Activated CD4-positive, alpha-beta T cell treated with anti-CD3 and anti-CD28 coated beads, Interleukin-2, Interleukin-6, amounts not matched to agents 100 ng/mL and 50 ng/mL, durations not matched to agents 16 hours and 8 hours (primary cell): ENCODE data around the gene PTPRK.
A peak's percentile ranks its signal among the peaks of the same experiment; 100 is the strongest.

Source experiments
- DNase-seq: peaks from one replicate; pipeline ENCODE4 v3.0.0-alpha.2; 2020

PTPRK gene

DNA sequence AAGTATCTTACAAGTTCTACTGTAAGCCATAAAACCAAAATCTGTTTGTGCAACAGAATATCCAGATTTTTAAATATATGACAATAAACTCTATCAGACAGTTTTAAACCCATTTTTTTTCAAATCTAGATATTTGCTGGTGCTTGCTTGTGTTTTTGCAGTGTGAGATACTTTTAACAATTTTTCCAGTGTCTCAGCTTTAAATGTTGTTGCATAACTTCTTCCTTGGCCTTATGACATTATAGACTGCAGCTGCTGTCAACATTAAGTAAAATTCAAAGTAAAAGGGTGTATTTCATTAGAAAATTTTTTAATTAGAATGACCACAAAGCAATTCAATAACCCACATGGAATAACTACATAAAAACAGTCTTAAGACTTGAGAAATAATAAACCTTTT is 139.5 kb downstream of the PTPRK start:
- no peak for DNase-seq

DNA sequence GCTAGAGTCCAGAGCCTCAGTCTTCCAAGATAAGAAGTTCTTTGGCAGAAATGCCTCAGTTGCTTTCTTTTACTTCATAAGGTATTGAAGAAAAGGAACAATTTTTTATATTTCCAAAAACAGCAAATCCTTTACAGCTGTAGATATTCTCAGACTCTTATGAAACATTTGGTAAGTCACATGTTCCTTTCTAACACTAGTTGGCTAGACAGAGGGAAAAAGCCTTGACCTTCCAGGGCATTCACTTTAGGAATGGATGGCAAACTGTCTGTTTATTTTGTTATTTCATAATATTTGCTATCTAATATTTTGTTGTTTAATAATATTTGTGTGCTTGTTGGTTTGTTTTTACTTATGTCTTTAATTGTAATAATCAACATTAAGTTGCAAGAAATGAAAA is 140.8 kb downstream of the PTPRK start:
- DNase-seq, result no peak

DNA sequence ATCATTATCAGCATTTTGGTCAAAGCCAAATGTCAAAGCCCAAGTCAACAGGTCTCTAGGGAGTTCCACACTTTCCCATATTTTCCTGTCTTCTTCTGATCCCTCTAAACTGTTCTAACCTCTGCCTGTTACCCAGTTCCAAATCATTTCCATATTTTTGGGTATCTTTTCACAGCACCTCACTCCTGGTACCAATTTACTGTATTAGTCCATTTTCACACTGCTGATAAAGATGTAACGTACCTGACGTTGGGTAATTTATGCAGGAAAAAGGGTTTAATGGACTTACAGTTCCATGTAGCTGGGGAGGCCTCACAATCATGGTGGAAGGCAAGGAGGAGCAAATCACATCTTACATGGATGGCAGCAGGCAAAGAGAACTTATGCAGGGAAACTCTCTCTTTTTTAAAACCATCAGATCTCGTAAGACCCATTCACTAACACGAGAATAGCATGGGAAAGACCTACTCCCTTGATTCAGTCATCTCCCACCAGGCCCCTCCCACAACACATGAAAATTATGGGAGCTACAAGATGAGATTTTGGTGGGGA is 143.4 kb downstream of the PTPRK start:
- DNase-seq, result no peak

DNA sequence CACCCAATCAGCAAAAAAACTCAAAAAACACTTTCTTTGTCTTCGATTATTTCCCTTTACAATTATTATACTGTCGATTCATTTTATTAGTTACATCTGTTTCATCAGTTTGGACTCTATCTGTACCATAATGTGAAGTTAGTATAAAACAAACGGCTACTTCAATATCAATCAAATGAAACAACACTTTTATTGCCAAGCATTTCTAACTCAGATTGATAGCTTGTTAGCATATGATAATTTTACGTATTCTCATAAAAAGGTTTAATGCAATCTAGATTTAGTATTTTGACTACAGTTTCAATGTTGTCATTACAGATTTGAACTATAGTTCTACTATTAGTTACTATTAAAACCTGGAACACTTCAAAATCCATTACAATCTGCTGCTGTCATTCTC is 149.3 kb downstream of the PTPRK start:
- DNase-seq, result no peak

DNA sequence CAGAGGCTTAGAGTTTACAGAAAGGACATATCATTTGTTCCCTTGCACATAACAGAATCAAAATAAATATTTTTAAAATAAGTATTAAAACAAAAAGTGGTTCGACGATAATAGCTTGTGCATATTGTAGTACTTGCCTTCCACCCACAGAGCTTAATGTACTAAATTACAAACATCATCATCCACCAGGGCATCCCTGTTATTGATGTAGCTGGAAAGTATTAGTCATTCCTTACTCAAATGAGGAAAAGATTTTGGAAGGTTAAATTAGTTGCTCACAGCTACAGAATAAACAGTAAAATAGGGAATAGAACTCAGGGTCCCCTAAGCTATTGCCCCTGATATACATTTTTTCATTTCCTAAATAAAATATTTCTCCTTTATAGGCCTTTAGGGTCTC is 150.3 kb downstream of the PTPRK start:
- DNase-seq, result no peak

DNA sequence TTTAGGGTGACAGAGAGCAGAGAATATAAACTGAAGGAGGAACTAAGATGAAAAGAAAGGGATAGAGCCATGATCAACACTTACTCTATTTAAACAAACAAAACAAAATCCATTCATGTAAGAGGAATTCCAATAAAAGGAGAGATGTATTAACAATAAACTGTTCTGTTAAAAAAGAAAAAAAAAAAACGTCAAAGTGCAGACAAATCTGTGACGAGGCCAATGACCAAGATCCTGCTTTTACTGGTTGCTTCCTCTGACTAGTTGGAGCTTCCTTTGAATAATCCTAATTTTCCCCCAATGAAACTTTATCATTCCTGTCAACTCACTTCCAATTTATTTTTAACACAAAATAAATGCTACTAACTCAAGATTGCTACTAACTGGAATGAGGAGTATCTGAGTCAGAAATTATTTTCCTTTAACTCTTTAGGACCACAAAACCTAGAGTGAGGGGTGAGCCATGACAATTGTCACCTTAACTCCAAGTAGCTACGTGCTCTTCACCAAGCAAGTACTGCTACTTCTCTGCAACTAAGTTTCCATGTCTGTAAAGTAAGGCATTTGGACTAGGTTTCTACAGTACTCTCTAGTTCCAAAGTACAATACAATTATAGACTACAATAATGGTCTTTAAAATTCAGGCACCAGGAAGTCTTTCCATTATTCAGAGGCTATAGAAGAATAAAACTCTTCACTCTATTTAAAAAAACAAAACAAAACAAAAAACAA is 152.0 kb downstream of the PTPRK start:
- no peak for DNase-seq

DNA sequence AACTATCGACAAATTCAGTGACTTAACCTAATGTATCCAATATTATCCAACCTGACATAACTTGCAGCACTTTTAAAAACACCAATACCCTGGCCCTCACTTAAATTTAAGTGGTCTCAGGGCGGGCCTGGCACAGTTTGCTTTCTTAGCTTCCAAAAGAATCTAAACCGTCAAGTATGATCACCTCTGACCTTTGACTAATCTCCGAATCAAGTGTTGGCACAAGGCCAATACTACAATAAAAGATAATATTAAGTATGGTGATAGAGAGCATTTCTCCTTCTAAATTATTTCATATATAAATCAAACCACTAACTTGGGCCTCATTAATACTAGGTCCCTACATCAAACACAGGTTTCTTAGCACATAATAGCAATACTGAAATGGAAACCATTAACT is 153.0 kb downstream of the PTPRK start:
- DNase-seq, result no peak

DNA sequence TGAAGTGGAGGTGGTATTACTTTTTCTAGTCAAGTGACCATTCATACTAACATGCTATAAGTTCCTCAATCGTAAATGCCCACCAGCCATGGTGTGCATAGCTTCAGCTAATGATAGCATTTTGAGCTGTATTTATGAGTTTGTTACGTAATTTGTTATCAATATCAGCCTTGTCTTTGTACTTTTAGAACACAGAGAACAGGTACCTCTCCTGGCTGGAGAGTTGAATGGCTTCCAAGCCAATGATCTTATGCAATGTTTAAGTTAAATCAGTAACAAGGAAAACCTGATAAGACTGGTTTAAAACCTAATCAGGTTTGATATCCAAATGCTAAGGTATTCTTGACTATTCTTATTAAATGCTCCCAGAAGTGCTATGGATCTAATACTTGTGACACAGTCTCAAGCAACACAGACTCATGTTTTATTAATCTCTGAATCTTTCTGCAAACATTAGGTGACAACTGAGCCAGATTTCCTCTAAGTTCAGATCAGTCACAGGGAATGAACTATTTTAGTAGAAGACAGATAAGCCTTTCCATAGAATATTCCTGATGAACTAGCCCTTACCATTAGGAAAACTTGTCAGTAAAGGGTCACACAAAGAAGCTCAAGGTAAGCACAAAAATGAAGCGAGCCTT is 154.8 kb downstream of the PTPRK start:
- DNase-seq, result no peak

DNA sequence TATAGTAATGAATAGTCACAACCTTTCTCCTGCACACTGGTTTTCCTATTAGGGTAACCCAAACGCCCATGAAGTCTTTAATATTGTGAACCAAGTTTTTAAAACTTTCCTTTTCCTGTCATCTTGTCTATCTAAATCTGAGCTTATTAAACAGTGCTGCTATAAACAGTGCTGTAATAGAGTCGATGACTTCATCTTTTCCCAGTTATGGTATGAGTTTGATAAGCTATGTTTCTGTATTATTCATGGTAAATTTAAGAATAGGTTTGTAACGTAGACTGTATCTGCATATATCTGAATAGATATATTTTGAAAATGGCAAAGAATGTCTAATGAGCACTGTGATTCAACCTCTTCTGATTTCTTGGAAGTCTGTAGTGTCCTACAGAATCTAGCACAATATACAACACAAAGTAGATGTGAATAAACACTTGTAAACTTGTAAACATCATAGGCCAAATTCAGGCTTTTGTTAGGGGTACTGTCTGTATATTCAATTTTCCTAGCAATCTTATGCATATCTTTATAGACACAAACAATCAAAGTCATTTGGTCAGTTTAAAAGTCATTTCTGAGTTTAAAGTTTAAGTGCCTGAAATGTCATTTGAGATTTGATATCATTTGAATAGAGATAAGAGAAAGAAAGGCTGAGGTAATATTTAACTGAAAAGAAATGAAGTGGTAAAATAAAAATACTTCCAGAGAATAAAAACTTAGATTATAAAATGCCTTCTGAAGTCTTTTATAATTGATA is 155.5 kb downstream of the PTPRK start:
- DNase-seq, result no peak

DNA sequence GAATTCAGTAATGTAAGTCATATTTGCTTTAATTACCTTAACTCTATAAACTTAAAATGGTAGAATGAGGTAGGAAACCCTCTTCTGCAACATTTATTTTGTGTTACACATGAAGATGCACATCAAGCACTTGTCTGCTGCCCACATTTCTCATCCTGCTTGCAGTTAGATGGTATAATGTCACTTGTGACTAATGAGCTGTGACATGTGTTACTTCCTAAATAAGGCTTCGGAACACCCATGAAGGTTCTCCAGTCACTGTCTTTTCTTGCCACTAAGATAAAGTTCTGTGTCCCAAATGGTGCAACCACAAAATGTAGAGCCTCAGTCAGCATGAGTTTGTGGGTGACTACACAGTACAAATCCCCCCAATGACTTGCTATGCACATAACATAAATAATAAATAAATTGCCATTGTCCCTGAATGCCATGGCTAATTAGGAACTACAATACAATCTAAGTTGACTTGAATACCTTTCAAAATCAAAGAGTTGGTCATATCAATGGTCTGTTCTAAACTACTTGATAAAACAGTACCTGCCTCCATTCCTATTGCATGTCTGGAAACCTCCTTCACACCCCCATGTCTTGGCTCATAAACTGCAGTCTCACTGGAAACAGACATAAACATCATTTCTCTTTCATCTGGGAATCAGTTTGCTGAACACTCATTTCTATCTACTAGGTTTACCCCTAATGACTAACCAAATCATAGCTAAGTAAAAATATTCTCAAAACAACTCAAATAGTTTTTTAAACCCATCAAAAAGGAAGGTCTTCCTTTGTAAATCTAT is 157.2 kb downstream of the PTPRK start:
- peak; percentile 9 for DNase-seq

DNA sequence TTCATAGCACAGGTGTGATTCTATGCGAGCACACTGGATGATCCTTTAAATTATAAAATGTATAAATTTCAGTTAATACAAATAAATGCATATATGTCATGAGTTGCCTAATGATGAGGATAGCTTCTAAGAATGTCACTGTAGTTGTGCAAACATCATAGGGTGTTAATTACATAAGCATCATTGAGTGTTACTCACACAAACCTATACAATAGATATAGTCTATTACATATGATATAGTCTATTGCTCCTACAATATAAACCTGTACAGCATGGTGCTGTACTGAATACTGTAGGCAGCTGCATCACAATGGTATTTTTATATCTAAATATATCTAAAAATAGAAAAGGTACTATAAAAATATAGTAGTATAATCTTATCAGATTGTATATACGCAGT is 159.0 kb downstream of the PTPRK start:
- no peak for DNase-seq

DNA sequence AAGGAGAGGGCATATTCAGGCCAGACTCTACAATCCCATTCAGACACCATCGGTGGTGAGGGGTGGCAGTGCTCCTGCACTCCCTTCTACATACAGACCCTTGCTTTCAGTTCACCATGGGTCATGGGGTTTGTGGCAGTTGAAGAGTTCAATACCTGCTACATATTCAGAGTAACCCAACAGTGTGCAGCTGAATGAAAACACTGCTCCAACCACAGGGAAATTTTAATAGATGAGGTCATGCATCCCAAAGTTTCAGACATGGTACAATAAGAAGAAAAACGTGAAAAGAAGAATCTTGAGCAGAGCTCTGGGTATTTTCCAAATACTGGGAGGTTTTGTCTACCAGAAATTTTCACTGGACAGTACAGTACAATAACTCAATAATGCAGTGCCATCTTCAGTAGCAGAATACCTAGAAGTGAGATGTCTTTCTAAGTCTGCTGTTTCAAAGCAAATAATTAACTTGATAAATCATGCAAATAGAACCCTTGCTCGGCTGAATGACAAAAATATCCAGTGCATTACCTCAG is 162.1 kb downstream of the PTPRK start:
- no peak for DNase-seq

DNA sequence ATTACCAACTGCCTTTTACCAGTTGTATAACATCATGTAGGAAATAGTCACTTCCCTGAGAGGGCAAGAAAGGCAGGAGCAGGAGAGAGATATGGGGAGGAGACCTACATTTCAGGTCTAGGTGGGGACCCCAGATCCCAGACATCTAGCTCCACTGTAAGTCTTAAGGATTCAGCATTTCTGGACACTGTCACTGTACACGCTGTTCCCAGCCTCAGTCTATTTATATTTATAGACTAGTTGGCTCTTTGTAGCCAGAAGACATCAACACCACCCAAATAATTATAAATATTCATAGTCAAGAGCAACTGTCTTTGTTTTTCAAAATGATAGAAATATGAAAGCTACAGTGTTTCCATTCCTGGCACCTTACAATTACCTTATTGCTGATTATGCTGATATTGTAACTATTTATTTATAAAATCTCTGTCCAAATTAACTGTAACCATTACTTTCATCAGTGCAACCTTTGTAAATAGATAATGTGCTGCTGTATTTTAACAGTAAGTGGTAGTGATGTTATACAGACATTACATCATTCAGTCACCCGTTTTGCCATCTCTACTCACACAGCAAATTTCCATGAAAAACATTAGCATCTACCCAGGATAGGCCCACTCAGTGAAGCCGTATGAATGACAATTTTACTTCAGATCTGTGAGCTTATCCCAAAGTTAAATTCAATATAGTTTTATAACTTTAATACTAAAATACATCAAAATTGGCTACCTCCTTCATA is 162.8 kb downstream of the PTPRK start:
- DNase-seq, result no peak

DNA sequence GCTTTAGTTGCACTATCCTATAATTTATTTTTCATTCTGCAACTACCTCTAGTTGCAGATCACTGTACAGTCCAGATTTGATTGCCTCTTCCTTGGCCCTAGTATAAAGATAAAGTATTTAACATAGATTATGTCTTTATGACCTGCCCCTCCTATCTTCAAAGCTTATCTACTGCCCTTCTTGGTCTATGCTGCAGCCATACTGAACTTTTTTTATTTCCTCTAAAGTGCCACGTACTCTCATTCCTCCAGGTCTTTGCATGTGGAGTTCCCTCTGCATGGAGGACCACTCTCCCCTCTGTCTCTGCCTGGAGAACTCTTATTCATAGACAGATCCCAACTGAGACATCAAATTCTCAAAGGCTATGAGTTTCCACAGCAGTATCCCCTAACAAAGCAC is 168.0 kb downstream of the PTPRK start:
- DNase-seq, result no peak

DNA sequence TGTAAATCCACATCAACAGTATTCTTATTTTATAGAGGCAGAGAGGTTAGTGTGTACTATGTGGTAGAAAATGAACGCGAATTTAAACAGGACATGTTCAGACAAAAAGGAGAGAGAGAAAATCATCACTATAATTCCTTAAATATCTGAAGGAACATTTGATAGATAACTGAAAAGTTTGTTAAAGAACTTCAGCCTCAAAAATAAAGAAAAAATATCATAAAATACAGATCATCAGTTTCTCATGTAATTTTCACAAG is 169.2 kb downstream of the PTPRK start:
- DNase-seq, result no peak

DNA sequence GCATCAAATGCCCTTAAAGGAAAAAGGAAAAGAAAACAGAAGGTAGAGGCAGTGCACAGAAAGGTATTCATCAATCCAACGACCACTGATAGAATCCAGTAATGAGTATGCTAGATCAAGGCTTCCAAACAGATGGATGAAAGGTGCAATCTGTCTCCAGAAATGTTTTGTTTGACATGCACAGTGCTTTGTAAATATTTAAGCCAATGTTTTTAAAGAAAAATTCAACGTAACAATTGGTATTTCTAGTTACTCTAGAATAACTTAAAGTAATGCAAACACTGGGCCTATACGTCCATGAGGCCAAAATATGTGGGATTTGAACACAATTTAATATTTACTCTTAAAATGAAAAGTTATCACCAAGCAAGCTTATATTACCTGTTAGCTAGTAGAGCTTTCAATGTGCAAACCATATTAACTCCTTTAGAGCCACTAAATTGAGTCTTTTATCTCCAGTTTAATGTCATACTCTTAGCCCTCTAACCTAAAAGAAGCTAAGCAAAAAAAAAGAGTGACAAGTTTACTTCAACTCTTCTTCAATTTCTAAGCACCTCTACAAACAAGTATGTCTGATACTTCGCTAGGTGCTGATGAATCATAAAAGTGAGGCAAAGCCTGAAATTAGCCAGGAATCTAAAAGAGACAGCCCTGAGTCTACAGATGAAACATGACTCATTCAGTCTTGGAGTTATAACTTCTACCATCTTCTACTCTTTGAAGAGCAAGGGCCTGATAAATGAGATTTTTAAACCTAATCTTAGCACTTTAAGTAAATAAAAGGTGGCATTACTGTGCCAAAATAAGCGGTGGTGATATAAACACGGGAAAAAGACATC is 169.8 kb downstream of the PTPRK start:
- DNase-seq, result no peak

DNA sequence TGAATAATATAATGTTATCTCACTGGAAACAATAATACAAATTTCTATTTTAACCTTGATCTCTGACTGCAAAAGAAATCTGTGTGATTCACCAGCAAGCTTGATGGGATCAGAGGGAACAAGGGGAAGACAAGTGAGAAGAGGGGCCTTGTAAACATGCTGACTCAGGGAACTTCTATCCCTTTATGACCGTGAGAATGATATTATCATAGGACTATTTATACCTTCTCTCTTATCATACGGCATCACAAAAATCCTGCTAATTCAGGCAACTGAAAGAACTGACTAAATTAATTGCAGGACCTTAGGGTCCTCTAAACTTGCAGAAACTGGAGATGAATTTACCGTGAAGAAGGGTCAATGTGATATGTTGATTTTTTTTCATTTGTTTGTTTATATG is 173.3 kb downstream of the PTPRK start:
- DNase-seq, result no peak

DNA sequence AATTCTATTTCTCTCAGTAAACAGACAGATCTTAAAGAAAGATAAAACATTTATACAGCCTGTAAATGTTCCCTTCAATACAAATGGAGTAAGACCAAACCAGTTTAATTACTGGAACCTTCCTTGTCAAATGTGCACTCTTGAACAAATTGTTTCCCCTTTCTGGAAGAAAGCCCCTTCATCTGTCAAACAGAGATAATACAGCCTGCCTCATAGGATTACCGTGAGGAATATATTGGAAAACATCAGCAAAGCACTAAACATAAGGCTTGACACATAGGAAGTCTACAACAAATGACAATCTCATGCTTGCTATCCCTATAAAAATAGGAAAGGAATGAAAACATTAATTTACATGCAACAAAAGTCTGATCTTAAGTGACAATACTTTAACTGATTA is 173.8 kb downstream of the PTPRK start:
- DNase-seq, result no peak

DNA sequence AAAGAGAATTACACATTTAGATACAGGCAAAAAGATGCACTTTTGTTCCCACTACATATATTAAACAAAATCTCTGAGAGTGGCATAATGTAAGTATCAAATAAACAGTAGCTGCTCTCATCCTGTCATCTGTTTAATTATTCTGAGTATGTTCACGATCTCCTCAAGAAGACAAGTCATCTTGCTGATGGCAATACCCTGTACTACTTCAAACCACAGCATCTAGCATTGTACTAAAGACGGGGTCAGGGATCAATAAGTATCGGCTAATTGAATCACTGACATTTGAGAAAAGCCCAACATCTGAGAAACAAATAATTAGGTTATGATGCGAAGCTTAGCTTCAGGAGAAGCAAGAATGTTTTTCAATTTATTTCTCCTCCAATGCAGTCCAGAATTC is 175.1 kb downstream of the PTPRK start:
- no peak for DNase-seq

DNA sequence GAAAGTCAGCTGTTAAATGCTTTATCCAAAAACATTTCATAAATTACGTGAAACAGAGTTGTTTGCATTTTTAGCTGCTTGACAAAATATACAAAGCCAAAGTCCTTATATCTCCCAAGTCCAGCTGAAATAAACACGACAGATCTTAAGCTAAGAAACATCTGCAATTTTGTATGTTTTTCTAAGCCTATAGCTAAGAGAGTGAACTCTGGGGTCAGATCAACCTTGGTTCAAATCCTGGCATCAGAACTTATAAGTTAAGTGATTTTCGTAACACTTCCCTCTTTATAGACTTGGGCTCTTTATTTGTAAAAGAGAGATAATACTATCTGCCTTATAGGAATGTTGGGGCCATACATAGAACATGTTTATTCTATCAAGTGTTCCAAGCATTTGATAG is 176.7 kb downstream of the PTPRK start:
- no peak for DNase-seq
